H1 (cell line): ENCODE data around the gene PXDC1. TPM values are rescaled to one million over a fixed set of nuclear protein-coding genes. Genes with fewer than 3 reads are reported as not detected.

Source experiments
- BACH1 ChIP-seq: IDR thresholded peaks from 2 replicates; pipeline ENCODE4 v1.6.1; 2012; ENCODE audit warnings: low read length, improper control_type of control experiment
- BRCA1 ChIP-seq: IDR thresholded peaks from 2 replicates; pipeline ENCODE4 v1.6.1; 2012; ENCODE audit warnings: low read depth, low read length, improper control_type of control experiment
- CTBP2 ChIP-seq: IDR thresholded peaks from 2 replicates; pipeline ENCODE4 v1.7.0; 2011; ENCODE audit warnings: borderline replicate concordance, mild to moderate bottlenecking, moderate library complexity, mixed read lengths, low read length; ENCODE audit not compliant: insufficient read depth, insufficient read length
- USF2 ChIP-seq: IDR thresholded peaks from 2 replicates; pipeline ENCODE4 v1.6.1; 2011; ENCODE audit warnings: low read length, improper control_type of control experiment
- polyA plus RNA-seq, 7 experiments: library from polyadenylated mRNA; depleted of rRNA in 3 of 7; stranded (reverse) in 5 of 7; unstranded in 2 of 7; fragments of >200 nt in 5 of 7; fragments of 200-250 nt in 2 of 7; gene quantifications; 1 replicate in 5 of 7; 2 replicates in 1 of 7; 4 replicates in 1 of 7; pipeline versions ENCODE4 v1.2.1 to v1.2.3, GENCODE V29; 2011 to 2013; ENCODE audit warnings: missing spikeins in 2 of 7, mixed read lengths in 2 of 7
- total RNA-seq: library from RNA; stranded (reverse); fragmentation: NEBNext Ultra II Directional; extraction: Animal tissue kit (Norgen Biotek cat#: 25700); gene quantifications from 2 replicates; pipeline ENCODE4 v1.2.1, GENCODE V29; 2021

PXDC1 gene
- total and polyA plus RNA-seq, 2 of the 8 experiments (the other 6 are each of a cell fraction or from before 2014, with no cell fraction given), result 1.7 to 2.0 TPM

- TF ChIP-seq USF2 (no peak), CTBP2 (no peak), BRCA1 (no peak), BACH1 (no peak)
- TF ChIP-seq, all 59 proteins: peak for 0
Observed at GRCh38 chr6:3800850-3801591, 49.5 kb upstream of the PXDC1 start (continued).
